Spleen (tissue), 11 donors: Measurements from ENCODE around the gene SLC38A11. TPM values are rescaled to one million over a fixed set of nuclear protein-coding genes. Genes with fewer than 3 reads are reported as not detected.
A peak's percentile ranks its signal among the peaks of the same experiment; 100 is the strongest.

Source experiments
- DNase-seq: peaks from one replicate; pipeline ENCODE4 v3.0.0-alpha.2; 2020
- H3K27ac ChIP-seq, 8 donors: fragments of 200-600 bp; sonication (generic) in 7 of 8; 1 replicate in 4 of 8; 2 replicates in 4 of 8; pipeline versions ENCODE4 v1.5.0 to v1.8.0; 2016 to 2021; ENCODE audit warnings: inconsistent platforms in 4 of 8, mild to moderate bottlenecking in 4 of 8, moderate library complexity in 1 of 8
- H3K27me3 ChIP-seq, 7 donors: fragments of 200-600 bp; sonication (generic) in 6 of 7; replicated peaks in 1 of 7; 1 replicate in 4 of 7; 2 replicates in 3 of 7; pipeline versions ENCODE4 v1.5.0 to v1.8.0; 2016 to 2021; ENCODE audit warnings: inconsistent platforms in 3 of 7, mild to moderate bottlenecking in 1 of 7
- H3K36me3 ChIP-seq, 6 donors: fragments of 200-600 bp; sonication (generic) in 5 of 6; 1 replicate in 4 of 6; 2 replicates in 2 of 6; pipeline versions ENCODE4 v1.5.0 to v1.8.0; 2016 to 2021; ENCODE audit warnings: inconsistent platforms in 2 of 6
- H3K4me1 ChIP-seq, 6 donors: fragments of 200-600 bp; sonication (generic) in 5 of 6; 1 replicate in 3 of 6; 2 replicates in 3 of 6; pipeline versions ENCODE4 v1.5.0 to v1.8.0; 2016 to 2021; ENCODE audit warnings: inconsistent platforms in 3 of 6
- H3K4me3 ChIP-seq, 8 donors: fragments of 200-600 bp; sonication (generic) in 7 of 8; 1 replicate in 4 of 8; 2 replicates in 4 of 8; pipeline versions ENCODE4 v1.5.0 to v1.8.0; 2016 to 2021; ENCODE audit warnings: inconsistent platforms in 4 of 8, mild to moderate bottlenecking in 4 of 8, moderate library complexity in 2 of 8
- H3K9me3 ChIP-seq, 8 donors: fragments of 200-600 bp; sonication (generic) in 7 of 8; 1 replicate in 4 of 8; 2 replicates in 4 of 8; pipeline versions ENCODE4 v1.5.0 to v1.8.0; 2016 to 2021; ENCODE audit warnings: inconsistent platforms in 4 of 8
- POLR2A ChIP-seq, 3 donors: fragments of 450-650 bp; IDR thresholded peaks; one replicate each; pipeline ENCODE4 v1.5.1; 2017; ENCODE audit warnings: antibody characterized with exemption in 3 of 3, mild to moderate bottlenecking in 1 of 3
- POLR2AphosphoS5 ChIP-seq, 3 donors: sonication (generic); formaldehyde crosslinking; IDR thresholded peaks; one replicate each; pipeline ENCODE4 v1.5.1; 2017; ENCODE audit warnings: antibody characterized with exemption in 3 of 3
- WGBS, 5 donors: extraction: QIAGEN DNeasy Blood & Tissue Kit in 3 of 5; methylation state at CpG; one replicate each; pipeline versions ENCODE4 v1.1.5 to v1.1.7; 2013 to 2018; 5-methylcytosine and 5-hydroxymethylcytosine counted together
- intact Hi-C: fragments of 100-400 bp; cut with DNase I; formaldehyde crosslinking; loops from one replicate; pipeline ENCODE4 v1.15.0; 2023; ENCODE audit warnings: low total_unique reads
- polyA plus RNA-seq, 3 donors: library from polyadenylated mRNA; stranded (reverse); fragments of 200-250 nt; gene quantifications; one replicate each; pipeline ENCODE4 v1.2.1, GENCODE V29; 2013
- total RNA-seq, 7 donors: library from RNA; depleted of rRNA in 3 of 7; stranded (reverse); fragments of >200 nt in 3 of 7; fragmentation: NEBNext Ultra II Directional in 4 of 7; extraction: Animal tissue kit (Norgen Biotek cat#: 25700) in 4 of 7; gene quantifications; one replicate each; pipeline versions ENCODE4 v1.1.0 to v1.2.1, GENCODE V29; 2016 to 2021
- TF ChIP-seq, protein P1 (sequence below), 11 experiments: fragments of 200-600 bp in 7 of 11; fragments of 450-650 bp in 4 of 11; sonication (generic) in 4 of 11; IDR thresholded peaks in 8 of 11; conservative IDR thresholded peaks in 3 of 11; 1 replicate in 7 of 11; 2 replicates in 4 of 11; pipeline versions ENCODE4 v1.4.0 to v1.8.0; 2016 to 2021; ENCODE audit warnings: antibody characterized with exemption in 11 of 11, inconsistent platforms in 4 of 11, mild to moderate bottlenecking in 1 of 11
- donor health status: healthy with polysubstance abuse.
- donor health status: DM: no; HTN: no; CAD: no; lungs with moderate emphysema.
- donor health status: DM: no; HTN: no; CAD: no.
- donor health status: Bipolar disorder and iron deficiency.
- donor health status: healthy.
- donor health status: DM: no; HTN: no; CAD: no.
- donor health status: DM: yes; HTN: yes; CAD: no.

The SLC38A11 gene
- total and polyA plus RNA-seq, 10 donors, result 5.8 to 48.6 (median 24.5) TPM

DNA sequence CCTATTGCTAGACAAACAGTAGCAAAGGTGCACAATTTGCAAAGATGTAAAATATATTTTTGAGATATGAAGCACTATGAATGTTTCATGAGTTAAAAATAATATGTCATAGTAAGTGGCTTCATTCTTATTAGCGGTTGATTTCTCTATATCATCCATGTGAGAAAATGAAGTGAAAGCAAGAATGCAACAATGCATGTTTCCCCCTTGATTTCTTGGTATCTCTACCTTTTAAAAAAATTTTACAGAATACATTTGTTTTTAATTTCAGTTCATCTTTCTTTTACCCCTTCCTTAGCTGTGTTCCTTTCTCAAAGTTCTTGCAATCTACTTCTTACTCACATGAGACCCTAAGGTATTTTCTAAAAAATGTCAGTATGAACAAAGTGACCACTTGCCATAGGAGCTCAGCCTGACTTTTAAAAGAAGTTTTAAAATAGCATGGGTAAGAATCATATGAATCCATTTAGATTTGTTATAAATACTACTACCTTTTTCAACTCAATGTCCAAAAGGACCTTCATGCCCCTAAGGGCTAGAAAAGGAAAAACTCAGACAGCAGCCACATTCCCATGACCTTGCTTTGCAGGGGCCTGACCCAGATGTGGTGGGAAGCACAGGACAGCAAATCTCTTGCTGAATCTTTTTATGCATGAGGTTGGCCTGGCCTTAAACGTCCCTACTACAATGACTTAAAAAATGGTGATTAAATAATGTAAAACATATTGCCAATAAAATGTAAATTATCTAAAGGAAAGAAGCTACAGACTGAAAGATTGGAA is 14.8 kb upstream of the SLC38A11 start:
- intact Hi-C loops, result no loop called here
- no peaks in the 10 kb centered on the region for H3K36me3 ChIP-seq
- no peak overlapping the region for H3K4me3 ChIP-seq
- H3K27me3 ChIP-seq, result no peaks in the 10 kb centered on the region
- peak overlapping the region in 7 of 8 donors; percentile 42 to 80 (median 56) for H3K27ac ChIP-seq
- peaks cover 0 to 8% (median 0%) of the 10 kb centered on the region in 8 donors for H3K9me3 ChIP-seq
- WGBS, 5 donors, result 50 to 62% (median 61%) methylated on average over 2 of the region's 2 CpGs
- peaks cover 2 to 57% (median 11%) of the 10 kb centered on the region in 6 donors for H3K4me1 ChIP-seq
- TF ChIP-seq POLR2A (IDR thresholded peaks at IDR 0.05) (no peak), POLR2AphosphoS5 (IDR thresholded peaks at IDR 0.05) (no peak)
- TF ChIP-seq, protein P1, sequence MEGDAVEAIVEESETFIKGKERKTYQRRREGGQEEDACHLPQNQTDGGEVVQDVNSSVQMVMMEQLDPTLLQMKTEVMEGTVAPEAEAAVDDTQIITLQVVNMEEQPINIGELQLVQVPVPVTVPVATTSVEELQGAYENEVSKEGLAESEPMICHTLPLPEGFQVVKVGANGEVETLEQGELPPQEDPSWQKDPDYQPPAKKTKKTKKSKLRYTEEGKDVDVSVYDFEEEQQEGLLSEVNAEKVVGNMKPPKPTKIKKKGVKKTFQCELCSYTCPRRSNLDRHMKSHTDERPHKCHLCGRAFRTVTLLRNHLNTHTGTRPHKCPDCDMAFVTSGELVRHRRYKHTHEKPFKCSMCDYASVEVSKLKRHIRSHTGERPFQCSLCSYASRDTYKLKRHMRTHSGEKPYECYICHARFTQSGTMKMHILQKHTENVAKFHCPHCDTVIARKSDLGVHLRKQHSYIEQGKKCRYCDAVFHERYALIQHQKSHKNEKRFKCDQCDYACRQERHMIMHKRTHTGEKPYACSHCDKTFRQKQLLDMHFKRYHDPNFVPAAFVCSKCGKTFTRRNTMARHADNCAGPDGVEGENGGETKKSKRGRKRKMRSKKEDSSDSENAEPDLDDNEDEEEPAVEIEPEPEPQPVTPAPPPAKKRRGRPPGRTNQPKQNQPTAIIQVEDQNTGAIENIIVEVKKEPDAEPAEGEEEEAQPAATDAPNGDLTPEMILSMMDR (IDR thresholded peaks at IDR 0.05 in 8 of 11, conservative IDR thresholded peaks at IDR 0.05 in 3 of 11), result no peak
- no peak for DNase-seq

- no peaks in the 10 kb centered on the region for H3K27me3 ChIP-seq
- no peak for TF ChIP-seq POLR2A (IDR thresholded peaks at IDR 0.05)
- no peak for TF ChIP-seq POLR2AphosphoS5 (IDR thresholded peaks at IDR 0.05)
- TF ChIP-seq, protein P1 (IDR thresholded peaks at IDR 0.05 in 8 of 11, conservative IDR thresholded peaks at IDR 0.05 in 3 of 11), result no peak
- peaks cover 0 to 8% (median 0%) of the 10 kb centered on the region in 8 donors for H3K9me3 ChIP-seq
- H3K27ac ChIP-seq, result peak overlapping the region in 3 of 8 donors; percentile 56 to 80 (median 57)
- no peak for DNase-seq
- H3K4me3 ChIP-seq, result no peak overlapping the region
- H3K36me3 ChIP-seq, result no peaks in the 10 kb centered on the region
- peaks cover 0 to 43% (median 7%) of the 10 kb centered on the region in 6 donors for H3K4me1 ChIP-seq
- intact Hi-C loops, result no loop called here
- WGBS, 5 donors, result 84 to 98% (median 93%) methylated on average over 2 of the region's 2 CpGs
Observed at GRCh38 chr2:164967781-164968228, 12.5 kb upstream of the SLC38A11 start.

- 89 to 97% (median 94%) methylated on average over 2 of the region's 2 CpGs for WGBS, 5 donors
- H3K9me3 ChIP-seq, result peaks cover 0 to 8% (median 0%) of the 10 kb centered on the region in 8 donors
- intact Hi-C loops, result no loop called here
- DNase-seq, result no peak
- no peaks in the 10 kb centered on the region for H3K27me3 ChIP-seq
- TF ChIP-seq POLR2AphosphoS5 (IDR thresholded peaks at IDR 0.05) (no peak), POLR2A (IDR thresholded peaks at IDR 0.05) (no peak)
- TF ChIP-seq, protein P1 (IDR thresholded peaks at IDR 0.05 in 8 of 11, conservative IDR thresholded peaks at IDR 0.05 in 3 of 11), result no peak
- H3K36me3 ChIP-seq, result no peaks in the 10 kb centered on the region
- H3K27ac ChIP-seq, result no peak overlapping the region
- H3K4me1 ChIP-seq, result peaks cover 0 to 38% (median 7%) of the 10 kb centered on the region in 6 donors
- H3K4me3 ChIP-seq, result no peak overlapping the region
Observed at GRCh38 chr2:164967361-164967760, 12.0 kb upstream of the SLC38A11 start.

DNA sequence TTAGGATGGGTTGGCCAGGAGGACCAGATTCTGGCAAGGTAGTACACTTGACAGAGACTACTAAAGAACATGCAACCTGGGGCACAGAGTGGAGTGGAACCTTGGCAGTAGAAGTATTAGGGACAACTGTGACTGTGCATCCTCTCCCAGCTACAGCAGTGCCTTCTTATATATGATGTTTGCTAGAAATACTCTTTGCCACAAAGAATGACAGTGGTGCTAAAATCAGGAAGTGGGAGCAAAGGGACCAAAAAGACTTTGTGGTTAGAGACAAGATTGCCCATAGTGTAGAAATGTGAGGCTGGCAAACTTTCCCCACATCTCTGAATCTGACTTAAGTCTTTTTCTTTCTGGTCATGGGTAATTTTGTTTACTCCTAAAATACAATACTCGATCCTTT is 9.4 kb upstream of the SLC38A11 start:
- Histone ChIP-seq H3K36me3 (no peaks in the 10 kb centered on the region), H3K4me1 (peaks cover 0 to 14% (median 7%) of the 10 kb centered on the region in 6 donors), H3K4me3 (no peak overlapping the region), H3K9me3 (peaks cover 0 to 8% (median 0%) of the 10 kb centered on the region in 8 donors), H3K27ac (no peak overlapping the region), H3K27me3 (no peaks in the 10 kb centered on the region)
- TF ChIP-seq POLR2A (IDR thresholded peaks at IDR 0.05) (no peak), POLR2AphosphoS5 (IDR thresholded peaks at IDR 0.05) (no peak)
- TF ChIP-seq, protein P1 (IDR thresholded peaks at IDR 0.05 in 8 of 11, conservative IDR thresholded peaks at IDR 0.05 in 3 of 11), result no peak
- intact Hi-C loops, result no loop called here
- DNase-seq, result no peak
- WGBS, 5 donors, result 38 to 67% (median 55%) methylated on average over 1 of the region's 1 CpG
